ENCODE measurements around the gene MEGF11.

DNA sequence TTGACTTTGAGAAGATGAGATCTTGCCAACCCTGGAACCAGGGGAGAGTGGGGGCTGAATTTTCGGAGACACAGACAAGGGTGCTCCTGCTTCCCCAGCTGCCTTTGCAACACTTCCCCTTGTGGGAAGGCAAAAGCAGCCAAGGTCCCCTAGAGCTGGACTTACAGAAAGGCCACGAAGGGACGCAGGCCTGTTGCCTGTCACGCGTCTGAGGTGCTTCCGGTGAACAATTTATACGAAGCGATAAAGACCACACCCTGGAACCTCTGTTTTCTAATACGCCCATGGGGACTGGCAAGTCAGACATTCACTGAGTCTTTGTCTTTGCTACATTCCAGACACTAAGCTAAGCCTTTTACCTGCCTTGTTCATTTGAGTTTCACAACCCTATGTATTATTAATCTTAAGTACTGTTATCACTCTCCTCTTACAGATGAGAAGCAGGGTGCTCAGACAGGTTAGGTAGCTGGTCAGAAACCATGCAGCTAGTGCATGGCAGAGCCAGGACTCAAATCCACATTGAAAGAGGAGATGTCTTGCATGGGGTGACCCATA lies 13.2 kb downstream of the MEGF11 start:
- TF ChIP-seq POLR2AphosphoS5 (IDR thresholded peaks at IDR 0.05) (no peak), POLR2A (IDR thresholded peaks at IDR 0.05) (no peak)
- TF ChIP-seq, protein P1, sequence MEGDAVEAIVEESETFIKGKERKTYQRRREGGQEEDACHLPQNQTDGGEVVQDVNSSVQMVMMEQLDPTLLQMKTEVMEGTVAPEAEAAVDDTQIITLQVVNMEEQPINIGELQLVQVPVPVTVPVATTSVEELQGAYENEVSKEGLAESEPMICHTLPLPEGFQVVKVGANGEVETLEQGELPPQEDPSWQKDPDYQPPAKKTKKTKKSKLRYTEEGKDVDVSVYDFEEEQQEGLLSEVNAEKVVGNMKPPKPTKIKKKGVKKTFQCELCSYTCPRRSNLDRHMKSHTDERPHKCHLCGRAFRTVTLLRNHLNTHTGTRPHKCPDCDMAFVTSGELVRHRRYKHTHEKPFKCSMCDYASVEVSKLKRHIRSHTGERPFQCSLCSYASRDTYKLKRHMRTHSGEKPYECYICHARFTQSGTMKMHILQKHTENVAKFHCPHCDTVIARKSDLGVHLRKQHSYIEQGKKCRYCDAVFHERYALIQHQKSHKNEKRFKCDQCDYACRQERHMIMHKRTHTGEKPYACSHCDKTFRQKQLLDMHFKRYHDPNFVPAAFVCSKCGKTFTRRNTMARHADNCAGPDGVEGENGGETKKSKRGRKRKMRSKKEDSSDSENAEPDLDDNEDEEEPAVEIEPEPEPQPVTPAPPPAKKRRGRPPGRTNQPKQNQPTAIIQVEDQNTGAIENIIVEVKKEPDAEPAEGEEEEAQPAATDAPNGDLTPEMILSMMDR (IDR thresholded peaks at IDR 0.05), result no peak
